ENCODE data around the gene CORO1A. TPM values are rescaled to one million over a fixed set of nuclear protein-coding genes. Genes with fewer than 3 reads are reported as not detected.

Gene CORO1A
- total RNA-seq, 3 donors from 2014 or later (not counting 1 experiment from before 2014, with no cell fraction given) = 699 to 926 (median 829) TPM

DNA sequence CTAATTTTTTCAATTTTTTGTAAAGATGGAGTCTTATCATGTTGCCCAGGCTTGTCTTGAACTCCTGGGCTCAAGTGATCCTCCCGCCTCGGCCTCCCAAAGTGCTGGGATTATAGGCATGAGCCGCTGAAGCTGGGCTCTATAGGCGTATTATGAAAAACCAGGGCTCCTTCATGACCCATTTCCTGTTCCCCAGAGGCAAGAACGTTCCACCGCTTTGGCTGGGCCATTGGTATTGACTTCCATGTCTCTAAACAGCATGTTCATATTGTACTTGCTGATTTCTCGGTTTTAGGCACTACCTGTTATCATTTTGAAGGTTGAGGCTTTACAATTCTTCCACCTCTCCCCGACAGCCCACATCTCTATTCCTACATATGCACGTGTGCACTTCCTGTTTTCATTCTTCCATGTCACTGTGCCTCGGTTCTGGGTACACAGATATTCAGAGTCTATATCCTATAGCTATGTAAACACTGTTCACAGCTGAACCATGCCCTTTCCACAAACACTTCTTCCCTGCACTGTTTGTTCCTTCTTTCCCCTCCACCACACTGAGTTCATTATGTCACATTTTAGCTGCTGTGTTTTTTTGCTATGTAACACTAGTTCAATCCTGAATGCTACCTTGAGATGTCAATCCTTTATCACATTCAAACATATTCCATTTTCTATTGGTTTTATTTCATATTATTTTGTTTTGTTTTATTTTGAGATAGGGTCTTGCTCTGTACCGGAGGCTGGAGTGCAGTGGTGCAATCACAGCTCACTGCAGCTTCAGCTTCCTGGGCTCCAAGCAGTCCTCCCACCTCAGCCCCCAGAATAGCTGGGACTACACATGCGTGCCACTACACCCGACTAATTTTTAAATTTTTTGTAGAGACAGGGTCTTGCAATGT lies 43.6 kb upstream of the CORO1A start:
- Histone ChIP-seq H3K27ac (ENCODE audit: low read length) (no peak overlapping the region), H3K36me3 (ENCODE audit: control insufficient read depth, insufficient read depth, low read length) (no peaks in the 10 kb centered on the region), H3K27me3 (ENCODE audit: control insufficient read depth, insufficient read depth, low read length) (no peaks in the 10 kb centered on the region), H3K4me3 (ENCODE audit: low read length) (no peak overlapping the region), H3K9me3 (ENCODE audit: control insufficient read depth, insufficient read depth, low read length) (no peaks in the 10 kb centered on the region), H3K4me1 (ENCODE audit: control insufficient read depth, insufficient read depth, low read length) (peaks cover 8% of the 10 kb centered on the region)
- no peak for ATAC-seq
- Mint-ChIP-seq H3K4me3 (no peak overlapping the region), H3K9me3 (no peaks in the 10 kb centered on the region), H3K36me3 (no peaks in the 10 kb centered on the region), H3K4me1 (peaks cover 9 to 13% of the 10 kb centered on the region in 2 donors), H3K27ac (no peak overlapping the region), H3K27me3 (ENCODE audit: low read depth in 2 of 2) (peaks cover 0 to 3% of the 10 kb centered on the region in 2 donors)
- no peak for DNase-seq
- TF ChIP-seq, protein P1, sequence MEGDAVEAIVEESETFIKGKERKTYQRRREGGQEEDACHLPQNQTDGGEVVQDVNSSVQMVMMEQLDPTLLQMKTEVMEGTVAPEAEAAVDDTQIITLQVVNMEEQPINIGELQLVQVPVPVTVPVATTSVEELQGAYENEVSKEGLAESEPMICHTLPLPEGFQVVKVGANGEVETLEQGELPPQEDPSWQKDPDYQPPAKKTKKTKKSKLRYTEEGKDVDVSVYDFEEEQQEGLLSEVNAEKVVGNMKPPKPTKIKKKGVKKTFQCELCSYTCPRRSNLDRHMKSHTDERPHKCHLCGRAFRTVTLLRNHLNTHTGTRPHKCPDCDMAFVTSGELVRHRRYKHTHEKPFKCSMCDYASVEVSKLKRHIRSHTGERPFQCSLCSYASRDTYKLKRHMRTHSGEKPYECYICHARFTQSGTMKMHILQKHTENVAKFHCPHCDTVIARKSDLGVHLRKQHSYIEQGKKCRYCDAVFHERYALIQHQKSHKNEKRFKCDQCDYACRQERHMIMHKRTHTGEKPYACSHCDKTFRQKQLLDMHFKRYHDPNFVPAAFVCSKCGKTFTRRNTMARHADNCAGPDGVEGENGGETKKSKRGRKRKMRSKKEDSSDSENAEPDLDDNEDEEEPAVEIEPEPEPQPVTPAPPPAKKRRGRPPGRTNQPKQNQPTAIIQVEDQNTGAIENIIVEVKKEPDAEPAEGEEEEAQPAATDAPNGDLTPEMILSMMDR (IDR thresholded peaks at IDR 0.05) = no peak
- WGBS (ENCODE audit: insufficient coverage) = 68% methylated on average over 13 of the region's 13 CpGs
- intact Hi-C loops (cut with micrococcal nuclease) = no loop called here

DNA sequence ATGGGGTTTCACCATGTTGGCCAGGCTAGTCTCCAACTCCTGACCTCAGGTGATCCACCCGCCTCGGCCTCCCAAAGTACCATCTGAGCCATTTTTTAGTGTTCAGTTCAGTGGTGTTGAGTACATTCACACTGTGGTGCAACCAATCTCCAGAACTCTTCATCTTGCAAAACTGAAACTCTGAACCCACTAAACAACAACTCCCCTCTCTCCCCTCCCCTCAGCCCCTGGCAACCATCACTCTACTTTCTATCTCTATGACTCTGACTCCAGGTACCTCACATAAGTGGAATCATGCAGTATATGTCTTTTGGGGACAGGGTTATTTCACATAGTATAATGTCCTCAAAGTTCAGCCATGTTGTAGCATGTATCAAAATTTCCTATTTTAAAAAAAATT lies 41.7 kb upstream of the CORO1A start:
- Histone ChIP-seq H3K36me3 (ENCODE audit: control insufficient read depth, insufficient read depth, low read length) (no peaks in the 10 kb centered on the region), H3K4me1 (ENCODE audit: control insufficient read depth, insufficient read depth, low read length) (peaks cover 8% of the 10 kb centered on the region), H3K9me3 (ENCODE audit: control insufficient read depth, insufficient read depth, low read length) (no peaks in the 10 kb centered on the region), H3K27ac (ENCODE audit: low read length) (no peak overlapping the region), H3K27me3 (ENCODE audit: control insufficient read depth, insufficient read depth, low read length) (no peaks in the 10 kb centered on the region), H3K4me3 (ENCODE audit: low read length) (no peak overlapping the region)
- no peaks in the 10 kb centered on the region for H3K9me3 Mint-ChIP-seq
- TF ChIP-seq, protein P1 (IDR thresholded peaks at IDR 0.05) = no peak
- intact Hi-C loops (cut with micrococcal nuclease) = no loop called here
- H3K4me1 Mint-ChIP-seq = peaks cover 13 to 14% of the 10 kb centered on the region in 2 donors
- DNase-seq = no peak
- no peaks in the 10 kb centered on the region for H3K36me3 Mint-ChIP-seq
- 90% methylated on average over 2 of the region's 2 CpGs for WGBS (ENCODE audit: insufficient coverage)
- H3K27me3 Mint-ChIP-seq (ENCODE audit: low read depth in 2 of 2) = peaks cover 0 to 3% of the 10 kb centered on the region in 2 donors
- no peak for ATAC-seq
- no peak overlapping the region for H3K27ac Mint-ChIP-seq
- no peak overlapping the region for H3K4me3 Mint-ChIP-seq

DNA sequence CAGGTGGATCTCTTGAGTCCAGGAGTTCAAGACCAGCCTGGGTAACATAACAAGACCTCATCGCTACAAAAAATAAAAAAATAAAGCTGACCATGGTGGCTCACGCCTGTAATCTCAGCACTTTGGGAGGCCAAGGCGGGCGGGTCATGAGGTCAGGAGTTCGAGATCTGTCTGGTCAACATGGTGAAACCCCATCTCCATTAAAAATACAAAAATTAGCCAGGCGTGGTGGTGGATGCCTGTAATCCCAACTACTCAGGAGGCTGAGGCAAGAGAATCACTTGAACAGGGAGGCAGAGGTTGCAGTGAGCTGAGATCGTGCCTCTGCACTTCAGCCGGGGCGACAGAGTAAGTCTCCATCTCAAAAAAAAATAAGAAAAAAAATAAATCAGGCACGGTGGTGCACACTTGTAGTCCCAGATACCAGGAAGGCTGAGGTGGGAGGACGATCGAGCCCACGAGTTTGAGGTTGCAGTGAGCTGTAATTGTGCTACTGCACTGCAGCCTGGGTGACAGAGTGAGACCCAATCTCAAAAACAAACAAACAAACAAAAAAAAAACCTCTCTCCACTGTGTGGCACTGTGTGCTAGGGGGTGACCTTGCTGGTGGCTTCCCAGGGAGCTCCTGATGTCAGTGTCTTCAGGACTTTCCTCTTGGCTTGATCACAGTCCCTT lies 40.6 kb upstream of the CORO1A start:
- TF ChIP-seq, protein P1 (IDR thresholded peaks at IDR 0.05) = peak; percentile 42
- Mint-ChIP-seq H3K4me3 (no peak overlapping the region), H3K9me3 (no peaks in the 10 kb centered on the region), H3K36me3 (no peaks in the 10 kb centered on the region), H3K27ac (peak overlapping the region; percentile 19 to 64), H3K27me3 (ENCODE audit: low read depth in 2 of 2) (peaks cover 0 to 3% of the 10 kb centered on the region in 2 donors), H3K4me1 (peaks cover 13 to 14% of the 10 kb centered on the region in 2 donors)
- Histone ChIP-seq H3K36me3 (ENCODE audit: control insufficient read depth, insufficient read depth, low read length) (no peaks in the 10 kb centered on the region), H3K4me1 (ENCODE audit: control insufficient read depth, insufficient read depth, low read length) (peaks cover 8% of the 10 kb centered on the region), H3K9me3 (ENCODE audit: control insufficient read depth, insufficient read depth, low read length) (no peaks in the 10 kb centered on the region), H3K27me3 (ENCODE audit: control insufficient read depth, insufficient read depth, low read length) (no peaks in the 10 kb centered on the region), H3K4me3 (ENCODE audit: low read length) (no peak overlapping the region), H3K27ac (ENCODE audit: low read length) (no peak overlapping the region)
- ATAC-seq = peak; percentile 70 to 88 (median 87)
- peak in 1 of 2 donors; percentile 69 for DNase-seq
- WGBS (ENCODE audit: insufficient coverage) = 77% methylated on average over 13 of the region's 13 CpGs
- intact Hi-C loops (cut with micrococcal nuclease) = no loop called here

All from natural killer cell (primary cell).